SK-N-SH treated with all-trans-retinoic acid at 6 μM for 48 hours (cell line): ENCODE data around the gene MFSD6L.

Source experiments
- ATAC-seq: fragments of 200-7000 bp; cut with Tn5 transposase; 3 replicates; pipeline ENCODE4 v1.9.1; 2020; ENCODE audit warnings: mild to moderate bottlenecking, moderate library complexity
- ARNTL ChIP-seq: fragments of 450-650 bp; formaldehyde crosslinking; IDR thresholded peaks from 2 replicates; pipeline ENCODE4 v1.5.0; 2020; ENCODE audit warnings: low read depth, mild to moderate bottlenecking, moderate library complexity, borderline replicate concordance
- BACH2 ChIP-seq: fragments of 250-450 bp; sonication (Bioruptor Pico); IDR thresholded peaks from 2 replicates; pipeline ENCODE4 v1.9.0; 2021; ENCODE audit warnings: mild to moderate bottlenecking, borderline replicate concordance
- CSDC2 ChIP-seq: fragments of 250-450 bp; sonication (Bioruptor Pico); IDR thresholded peaks from 2 replicates; pipeline ENCODE4 v1.5.0; 2020; ENCODE audit warnings: mild to moderate bottlenecking, moderate library complexity
- CSRNP3 ChIP-seq: fragments of 250-450 bp; sonication (Bioruptor Pico); IDR thresholded peaks from 2 replicates; pipeline ENCODE4 v1.5.1; 2021; ENCODE audit warnings: mild to moderate bottlenecking, moderate library complexity
- ESRRG ChIP-seq: fragments of 250-450 bp; sonication (Bioruptor Pico); IDR thresholded peaks from 2 replicates; pipeline ENCODE4 v1.6.1; 2021; ENCODE audit warnings: mild to moderate bottlenecking
- GLIS3 ChIP-seq: fragments of 250-450 bp; sonication (Bioruptor Pico); IDR thresholded peaks from 2 replicates; pipeline ENCODE4 v1.5.0; 2020; ENCODE audit warnings: mild to moderate bottlenecking, moderate library complexity
- ISL1 ChIP-seq: fragments of 250-450 bp; sonication (Bioruptor Pico); IDR thresholded peaks from 2 replicates; pipeline ENCODE4 v2.1.2; 2022; ENCODE audit warnings: mild to moderate bottlenecking, moderate library complexity
- OSR1 ChIP-seq: fragments of 250-450 bp; sonication (Bioruptor Pico); IDR thresholded peaks from 2 replicates; pipeline ENCODE4 v1.8.0; 2022; ENCODE audit warnings: moderate library complexity, mild to moderate bottlenecking, inconsistent platforms
- PATZ1 ChIP-seq: fragments of 250-450 bp; sonication (Bioruptor Pico); IDR thresholded peaks from 2 replicates; pipeline ENCODE4 v1.8.0; 2020; ENCODE audit warnings: mild to moderate bottlenecking, moderate library complexity, borderline replicate concordance
- POU6F1 ChIP-seq: fragments of 250-450 bp; sonication (Bioruptor Pico); IDR thresholded peaks from 2 replicates; pipeline ENCODE4 v1.8.0; 2021; ENCODE audit warnings: low read depth, mild to moderate bottlenecking, moderate library complexity, borderline replicate concordance
- RARB ChIP-seq: fragments of 250-450 bp; sonication (Bioruptor Pico); IDR thresholded peaks from 2 replicates; pipeline ENCODE4 v1.8.0; 2021; ENCODE audit warnings: mild to moderate bottlenecking, moderate library complexity
- SNAI2 ChIP-seq: fragments of 250-450 bp; sonication (Bioruptor Pico); IDR thresholded peaks from 2 replicates; pipeline ENCODE4 v1.5.0; 2020; ENCODE audit warnings: mild to moderate bottlenecking, moderate library complexity
- TCF4 ChIP-seq: fragments of 250-450 bp; sonication (Bioruptor Pico); IDR thresholded peaks from 2 replicates; pipeline ENCODE4 v1.8.0; 2021; ENCODE audit warnings: mild to moderate bottlenecking, moderate library complexity, borderline replicate concordance
- TOX ChIP-seq: fragments of 250-450 bp; sonication (Bioruptor Pico); IDR thresholded peaks from 2 replicates; pipeline ENCODE4 v1.8.0; 2021; ENCODE audit warnings: mild to moderate bottlenecking, moderate library complexity, borderline replicate concordance
- TSHZ2 ChIP-seq: fragments of 250-450 bp; sonication (Bioruptor Pico); IDR thresholded peaks from 2 replicates; pipeline ENCODE4 v1.5.0; 2020; ENCODE audit warnings: mild to moderate bottlenecking, moderate library complexity
- ZC3H10 ChIP-seq: fragments of 250-450 bp; sonication (Bioruptor Pico); IDR thresholded peaks from 2 replicates; pipeline ENCODE4 v1.5.1; 2021; ENCODE audit warnings: mild to moderate bottlenecking, moderate library complexity
- ZFP3 ChIP-seq: fragments of 250-450 bp; sonication (Bioruptor Pico); IDR thresholded peaks from 2 replicates; pipeline ENCODE4 v1.5.0; 2020; ENCODE audit warnings: mild to moderate bottlenecking, moderate library complexity
- ZFP30 ChIP-seq: fragments of 450-650 bp; formaldehyde crosslinking; IDR thresholded peaks from 2 replicates; pipeline ENCODE4 v1.5.0; 2022; ENCODE audit warnings: mild to moderate bottlenecking, moderate library complexity
- ZNF565 ChIP-seq: fragments of 450-650 bp; formaldehyde crosslinking; conservative IDR thresholded peaks from 2 replicates; pipeline ENCODE4 v1.5.0; 2020; ENCODE audit warnings: low read depth, mild to moderate bottlenecking, moderate library complexity
- ZNF70 ChIP-seq: fragments of 450-650 bp; formaldehyde crosslinking; IDR thresholded peaks from 2 replicates; pipeline ENCODE4 v1.5.0; 2020; ENCODE audit warnings: mild to moderate bottlenecking, moderate library complexity
- ZNF8 ChIP-seq: fragments of 450-650 bp; formaldehyde crosslinking; IDR thresholded peaks from 2 replicates; pipeline ENCODE4 v1.5.0; 2020; ENCODE audit warnings: mild to moderate bottlenecking, moderate library complexity

Gene MFSD6L

GRCh38 chr17:8758137-8758596, 41.0 kb downstream of the MFSD6L start, which contains the start of gene SPDYE4:
SPDYE4 (minus strand) TSS chr17:8758546; CDS start chr17:8758382, 164 bp downstream.
- ATAC-seq, result no peak
- TF ChIP-seq CSDC2 (CRISPR knock-in tag) (no peak), ARNTL (CRISPR knock-in tag) (no peak), CSRNP3 (CRISPR knock-in tag) (no peak), PATZ1 (CRISPR knock-in tag) (no peak), ESRRG (CRISPR knock-in tag) (no peak), POU6F1 (CRISPR knock-in tag) (no peak), ZNF8 (CRISPR knock-in tag) (no peak), TSHZ2 (CRISPR knock-in tag) (no peak), ZFP30 (CRISPR knock-in tag) (no peak), ISL1 (CRISPR knock-in tag) (no peak), ZNF70 (CRISPR knock-in tag) (no peak), OSR1 (no peak), ZNF565 (CRISPR knock-in tag) (no peak), ZFP3 (no peak), RARB (no peak), GLIS3 (no peak), TOX (CRISPR knock-in tag) (no peak)
- TF ChIP-seq, all 23 proteins: peak for 0

- TF ChIP-seq ARNTL (CRISPR knock-in tag) (no peak), OSR1 (no peak), SNAI2 (CRISPR knock-in tag) (no peak), GLIS3 (no peak), ESRRG (CRISPR knock-in tag) (no peak), TCF4 (no peak), BACH2 (CRISPR knock-in tag) (no peak), TOX (CRISPR knock-in tag) (no peak), ZC3H10 (CRISPR knock-in tag) (no peak), CSDC2 (CRISPR knock-in tag) (no peak), ISL1 (CRISPR knock-in tag) (no peak), PATZ1 (CRISPR knock-in tag) (no peak)
- no peak for ATAC-seq
These were observed 42.0 kb downstream of the MFSD6L start for GRCh38 chr17:8757189-8757588.
